ENCODE data around the gene ABCC1. TPM values are rescaled to one million over a fixed set of nuclear protein-coding genes. Genes with fewer than 3 reads are reported as not detected.
"Not testable (repeated sequence)": the region's sequence is repeated elsewhere in the genome, so short reads cannot be mapped to it uniquely, and the experiment has no call there.

The ABCC1 gene
- total RNA-seq, 2 experiments from 2014 or later: 42.9 to 44.8 TPM

DNA sequence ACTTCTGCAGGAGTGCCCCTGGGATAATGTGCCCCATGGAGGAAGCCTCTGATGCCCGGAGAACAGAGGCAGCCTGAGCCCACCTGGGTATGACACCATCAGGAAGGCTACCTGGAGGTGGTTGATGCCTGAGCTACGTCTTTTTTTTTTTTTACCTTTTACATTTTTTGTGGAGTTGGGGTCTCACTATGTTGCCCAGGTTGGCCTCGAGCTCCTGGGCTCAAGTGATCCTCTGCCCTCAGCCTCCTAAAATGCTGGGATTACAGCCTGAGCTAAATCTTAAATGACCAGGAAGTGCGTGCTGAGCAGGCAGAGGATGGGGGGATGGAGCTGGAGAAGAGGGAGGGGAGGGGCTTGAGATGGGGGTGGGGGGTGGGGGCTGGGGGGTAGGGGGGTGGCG lies 241.1 kb downstream of the ABCC1 start:
- H3K4me1 Mint-ChIP-seq (ENCODE audit: low read depth): no peaks in the 10 kb centered on the region
- no peaks in the 10 kb centered on the region for H3K9me3 Mint-ChIP-seq
- ATAC-seq (ENCODE audit: poor library complexity) (no peak), DNase-seq (no peak)
- Histone ChIP-seq H3K27me3 (ENCODE audit: control insufficient read depth in 1 of 2, insufficient read depth in 2 of 2, low read length in 2 of 2) (peaks cover 0 to 3% of the 10 kb centered on the region in 2 experiments), H3K4me1 (ENCODE audit: insufficient read depth, low read length) (no peaks in the 10 kb centered on the region), H3K27ac (ENCODE audit: low read depth in 1 of 2, low read length in 2 of 2) (no peak overlapping the region), H3K9me3 (ENCODE audit: control insufficient read depth in 1 of 2, insufficient read depth in 1 of 2, low read length in 2 of 2) (no peaks in the 10 kb centered on the region), H3K36me3 (ENCODE audit: insufficient read depth, low read length) (no peaks in the 10 kb centered on the region), H3K4me3 (ENCODE audit: low read length) (no peak overlapping the region)
- H3K27me3 Mint-ChIP-seq: peaks cover 8% of the 10 kb centered on the region
- no peak overlapping the region for H3K4me3 Mint-ChIP-seq
- TF ChIP-seq CTCF (IDR thresholded peaks at IDR 0.05): no peak
- POLR2A ChIA-PET: interaction anchor here (0.6 kb wide), 1 partner anchor 17 kb away, joined by 3 read pairs; no protein-coding TSS in a partner anchor
- CTCF ChIA-PET: no interaction called here
- no peaks in the 10 kb centered on the region for H3K36me3 Mint-ChIP-seq (ENCODE audit: low read depth)
- intact Hi-C loops (cut with DNase I, micrococcal nuclease): loop anchor here (5.0 to 10.0 kb wide), 2 partner anchors 423 to 426 kb away; no protein-coding TSS in a partner anchor
- H3K27ac Mint-ChIP-seq: no peak overlapping the region

DNA sequence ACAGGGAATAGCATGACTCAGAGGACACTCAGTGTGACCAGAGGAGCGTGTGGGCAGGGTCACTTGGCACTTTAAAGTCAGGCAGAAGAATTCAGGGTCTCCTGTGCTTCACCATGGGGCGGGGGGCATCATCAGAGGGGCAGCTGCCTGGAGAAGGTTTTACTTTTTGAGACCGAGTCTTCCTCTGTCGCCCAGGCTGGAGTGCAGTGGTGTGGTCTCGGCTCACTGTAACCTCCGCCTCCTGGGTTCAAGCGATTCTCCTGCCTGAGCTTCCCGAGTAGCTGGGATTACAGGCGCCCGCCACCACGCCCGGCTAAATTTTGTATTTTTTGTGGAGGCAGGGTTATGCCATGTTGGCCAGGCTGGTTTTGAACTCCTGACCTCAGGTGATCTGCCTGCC lies 241.6 kb downstream of the ABCC1 start:
- H3K36me3 Mint-ChIP-seq (ENCODE audit: low read depth); H3K27ac ChIP-seq (ENCODE audit: low read depth in 1 of 2, low read length in 2 of 2); H3K27me3 ChIP-seq (ENCODE audit: control insufficient read depth in 1 of 2, insufficient read depth in 2 of 2, low read length in 2 of 2); H3K4me1 Mint-ChIP-seq (ENCODE audit: low read depth); CTCF ChIA-PET; ATAC-seq (ENCODE audit: poor library complexity); H3K36me3 ChIP-seq (ENCODE audit: insufficient read depth, low read length); H3K9me3 Mint-ChIP-seq; H3K4me3 ChIP-seq (ENCODE audit: low read length); H3K27ac Mint-ChIP-seq; POLR2A ChIA-PET; H3K4me1 ChIP-seq (ENCODE audit: insufficient read depth, low read length); H3K27me3 Mint-ChIP-seq; DNase-seq; H3K4me3 Mint-ChIP-seq; H3K9me3 ChIP-seq (ENCODE audit: control insufficient read depth in 1 of 2, insufficient read depth in 1 of 2, low read length in 2 of 2): not testable (repeated sequence)
- intact Hi-C loops (cut with DNase I, micrococcal nuclease): loop anchor here (5.0 to 10.0 kb wide), 2 partner anchors 424 to 426 kb away; no protein-coding TSS in a partner anchor

- CTCF ChIA-PET: no interaction called here
- no peak for DNase-seq
- intact Hi-C loops (cut with DNase I, micrococcal nuclease): loop anchor here (5.0 to 10.0 kb wide), 2 partner anchors 424 to 427 kb away; no protein-coding TSS in a partner anchor
These were observed 242.2 kb downstream of the ABCC1 start for GRCh38 chr16:16191493-16192167.

More at GRCh38 chr16:16191493-16192167, 242.2 kb downstream of the ABCC1 start:
- H3K4me3 ChIP-seq (ENCODE audit: low read length): no peak overlapping the region
- Mint-ChIP-seq H3K27ac (no peak overlapping the region), H3K9me3 (no peaks in the 10 kb centered on the region), H3K4me3 (no peak overlapping the region), H3K27me3 (peaks cover 8% of the 10 kb centered on the region), H3K4me1 (ENCODE audit: low read depth) (no peaks in the 10 kb centered on the region), H3K36me3 (ENCODE audit: low read depth) (no peaks in the 10 kb centered on the region)
- POLR2A ChIA-PET: no interaction called here
- H3K27ac ChIP-seq (ENCODE audit: low read depth in 1 of 2, low read length in 2 of 2): no peak overlapping the region
- H3K36me3 ChIP-seq (ENCODE audit: insufficient read depth, low read length): no peaks in the 10 kb centered on the region
- TF ChIP-seq CTCF (IDR thresholded peaks at IDR 0.05): no peak
- H3K9me3 ChIP-seq (ENCODE audit: control insufficient read depth in 1 of 2, insufficient read depth in 1 of 2, low read length in 2 of 2): no peaks in the 10 kb centered on the region
- H3K4me1 ChIP-seq (ENCODE audit: insufficient read depth, low read length): no peaks in the 10 kb centered on the region
- peaks cover 0 to 3% of the 10 kb centered on the region in 2 experiments for H3K27me3 ChIP-seq (ENCODE audit: control insufficient read depth in 1 of 2, insufficient read depth in 2 of 2, low read length in 2 of 2)
- ATAC-seq (ENCODE audit: poor library complexity): no peak

Other genes starting within 250 kb of the ABCC1 start
- not detected for gene MYH11, start 92.6 kb upstream of the ABCC1 start, total RNA-seq
- gene CEP20, start 61.0 kb upstream of the ABCC1 start, total RNA-seq: 10 to 100 TPM; 14.4 to 15.5 TPM

Data from CD4-positive, alpha-beta T cell (primary cell).